GM13976 (cell line): ENCODE results near the gene GPC3.

Experiments used
- DNase-seq: peaks from one replicate; pipeline ENCODE4 v3.0.0; 2012; ENCODE audit warnings: low spot score
- CTCF ChIP-seq: IDR thresholded peaks from 2 replicates; pipeline ENCODE4 v1.5.1; 2012; ENCODE audit warnings: borderline replicate concordance, mild to moderate bottlenecking; ENCODE audit not compliant: insufficient read depth; ENCODE audit errors: extremely low read depth, missing control alignments, control extremely low read depth
- in situ Hi-C: fragments of 300-500 bp; cut with MboI; formaldehyde crosslinking; loops from one replicate; pipeline ENCODE4 v1.12.0; 2022; ENCODE audit warnings: low sequenced_read_pairs, mixed read lengths, inconsistent platforms; ENCODE audit not compliant: unreplicated experiment

The GPC3 gene

GRCh38 chrX:133544115-133544514 lies 441.3 kb downstream of the GPC3 start:
- TF ChIP-seq CTCF, result no peak
- in situ Hi-C loops, result no loop called here
- DNase-seq, result no peak

- no peak for TF ChIP-seq CTCF
- in situ Hi-C loops, result no loop called here
- no peak for DNase-seq
Measured at GRCh38 chrX:133543654-133544053, 441.7 kb downstream of the GPC3 start.

GRCh38 chrX:133542476-133542875 lies 442.9 kb downstream of the GPC3 start:
- in situ Hi-C loops, result no loop called here
- no peak for DNase-seq
- TF ChIP-seq CTCF, result no peak

- no peak for DNase-seq
- no peak for TF ChIP-seq CTCF
- in situ Hi-C loops, result no loop called here
Measured at GRCh38 chrX:133541021-133541420, 444.4 kb downstream of the GPC3 start.

- in situ Hi-C loops, result no loop called here
- DNase-seq, result no peak
- no peak for TF ChIP-seq CTCF
Measured at GRCh38 chrX:133538148-133538547, 447.2 kb downstream of the GPC3 start.

- TF ChIP-seq CTCF, result no peak
- DNase-seq, result no peak
- in situ Hi-C loops, result no loop called here
Measured at GRCh38 chrX:133537142-133537541, 448.3 kb downstream of the GPC3 start.

GRCh38 chrX:133535066-133535465 lies 450.3 kb downstream of the GPC3 start:
- in situ Hi-C loops, result no loop called here

More at GRCh38 chrX:133535066-133535465, 450.3 kb downstream of the GPC3 start:
- no peak for DNase-seq
- no peak for TF ChIP-seq CTCF
